HG03457 (cell line): ENCODE measurements around the gene EXOC7.

Experiments
- ATAC-seq: cut with Tn5 transposase; IDR thresholded peaks from one replicate; pipeline ENCODE4 v1.9.1; 2021; ENCODE audit warnings: moderate number of reproducible peaks; ENCODE audit not compliant: unreplicated experiment

Gene EXOC7

GRCh38 chr17:76138896-76139752, 35.5 kb upstream of the EXOC7 start:
- ATAC-seq = no peak

DNA sequence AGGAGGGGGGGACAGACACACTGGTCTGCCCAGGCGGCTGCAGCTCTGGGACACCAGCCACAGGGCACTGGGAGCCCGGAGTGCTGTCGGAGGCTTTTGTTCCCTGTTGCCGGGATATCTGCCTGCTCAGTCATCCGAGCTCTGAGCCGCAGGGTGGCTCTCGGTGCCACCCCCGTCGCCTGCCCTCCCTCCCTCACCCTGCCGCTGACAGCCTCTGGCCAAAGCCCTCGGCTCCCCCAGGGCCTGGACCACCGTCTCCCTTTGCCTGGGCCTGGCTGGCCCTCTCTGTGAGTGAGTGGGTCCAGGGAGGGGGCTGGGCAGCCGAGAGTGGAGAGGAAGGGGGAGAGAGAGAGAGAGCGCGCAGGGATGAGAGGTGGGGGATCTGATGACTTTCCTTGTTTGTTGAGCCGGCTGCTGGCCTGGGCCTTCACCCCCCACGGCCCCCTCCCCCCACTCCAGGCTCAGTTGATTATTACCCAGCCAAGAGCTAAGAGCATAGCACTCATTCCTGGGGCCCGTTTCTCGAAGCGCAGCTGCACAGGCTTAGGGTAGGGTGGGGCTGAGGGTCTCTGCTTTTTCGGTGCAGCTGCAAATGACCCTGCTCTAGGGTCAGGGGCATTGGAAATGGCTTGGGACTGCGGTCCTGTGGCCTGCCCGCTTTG, 34.8 kb upstream of the EXOC7 start:
- ATAC-seq = no peak

- no peak for ATAC-seq
Measured at GRCh38 chr17:76137351-76138233, 34.0 kb upstream of the EXOC7 start.

- ATAC-seq = no peak
Measured at GRCh38 chr17:76137001-76137350, 33.4 kb upstream of the EXOC7 start.

DNA sequence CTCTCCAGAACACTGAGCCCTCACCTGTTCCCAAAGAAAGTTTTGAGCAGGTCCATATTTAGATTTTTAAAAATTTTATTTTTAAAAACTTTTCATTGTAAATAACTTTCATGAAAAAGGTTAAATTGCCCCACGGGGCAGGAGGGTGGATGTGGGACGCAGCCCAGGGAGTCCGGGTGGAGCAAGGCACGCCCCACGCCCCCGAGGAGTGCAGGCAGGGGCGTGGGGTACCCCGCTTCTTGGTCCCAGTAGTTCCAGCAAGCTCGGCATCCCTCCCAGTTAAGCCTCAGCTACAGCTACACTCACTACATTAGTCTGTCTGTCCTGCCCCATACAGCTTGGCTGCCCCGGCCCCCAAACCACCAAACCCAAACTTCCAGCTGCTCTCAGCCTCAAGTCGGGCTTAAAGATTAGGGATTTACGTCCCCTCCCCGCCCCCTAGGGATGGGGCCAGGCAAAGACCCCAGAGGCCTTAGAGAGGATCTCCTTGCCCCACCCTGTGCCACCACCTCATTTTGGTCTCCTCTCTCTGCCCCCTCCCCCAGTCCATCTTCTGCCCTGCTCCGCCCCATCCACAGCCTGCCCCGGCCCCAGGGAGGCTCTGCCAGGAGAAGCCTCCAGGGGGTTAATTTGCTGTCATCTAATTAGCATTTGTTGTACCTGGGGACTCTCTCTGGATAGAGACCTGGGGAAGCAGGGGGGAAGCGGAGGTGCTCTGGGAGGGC, 32.9 kb upstream of the EXOC7 start:
- ATAC-seq = no peak

DNA sequence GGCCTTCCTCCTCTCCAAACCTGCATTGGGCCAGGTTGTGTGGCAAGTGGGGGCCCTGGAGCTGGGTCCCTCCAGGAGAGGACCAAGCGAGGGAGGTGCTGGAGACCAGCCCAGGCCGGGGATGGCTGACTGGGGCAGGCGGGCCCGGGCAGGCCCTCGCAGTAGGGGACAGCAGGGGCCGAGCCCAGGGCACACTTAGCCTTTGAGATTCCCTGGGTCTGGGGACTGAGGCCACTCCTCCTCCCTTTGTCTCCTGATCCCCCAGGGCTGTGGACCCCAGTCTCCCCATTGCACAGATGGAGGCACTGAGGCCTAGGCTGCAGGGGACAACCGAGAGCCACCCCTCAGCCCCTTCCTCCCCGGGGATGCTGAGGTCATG, 32.2 kb upstream of the EXOC7 start:
- no peak for ATAC-seq

DNA sequence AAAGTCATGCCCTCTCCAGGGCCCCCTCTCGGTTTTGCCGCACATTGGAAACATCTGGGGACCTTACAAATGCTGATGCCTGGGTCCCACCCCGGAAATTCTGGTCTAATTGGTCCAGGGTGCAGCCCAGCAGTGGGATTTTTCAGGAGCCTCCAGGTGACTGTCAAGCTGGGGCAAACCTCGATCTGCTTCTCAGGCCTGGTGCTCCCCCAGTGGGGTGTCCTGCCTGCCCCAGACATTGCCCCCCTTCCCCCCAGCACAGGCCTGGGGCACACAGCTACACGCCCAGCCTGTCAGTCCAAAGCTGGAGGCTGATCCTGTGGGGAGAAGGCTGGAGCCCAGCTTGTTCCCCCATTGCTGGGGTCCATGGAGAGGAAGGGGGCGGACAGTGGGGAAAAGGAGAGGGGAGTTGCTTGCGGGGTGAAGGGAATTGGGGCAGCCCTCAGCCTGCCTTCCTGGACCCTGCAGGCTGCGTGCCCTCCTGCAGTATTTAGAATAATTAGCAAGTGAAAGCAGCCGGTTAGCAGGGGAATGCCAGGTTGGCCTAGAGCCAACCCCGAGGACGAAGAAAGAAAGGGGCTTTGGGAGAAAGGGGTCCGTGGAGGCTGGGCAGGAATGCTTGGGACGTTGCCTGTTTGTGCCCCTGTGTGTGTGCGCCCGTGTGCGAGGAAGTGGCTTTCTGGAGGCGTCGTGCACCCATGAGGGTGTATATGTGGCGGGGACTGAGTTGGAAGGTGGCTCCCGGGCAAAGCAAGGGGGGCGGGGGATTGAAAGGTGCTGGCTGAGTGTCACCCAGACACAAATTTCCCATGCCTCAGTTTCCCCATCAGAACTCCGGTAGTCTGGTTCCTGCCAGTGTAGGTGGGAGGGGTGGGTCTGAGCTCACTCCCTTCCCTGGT, 31.6 kb upstream of the EXOC7 start:
- no peak for ATAC-seq

- ATAC-seq = no peak
Measured at GRCh38 chr17:76132574-76133338, 29.2 kb upstream of the EXOC7 start.

GRCh38 chr17:76131692-76132573, 28.3 kb upstream of the EXOC7 start:
- ATAC-seq = no peak

DNA sequence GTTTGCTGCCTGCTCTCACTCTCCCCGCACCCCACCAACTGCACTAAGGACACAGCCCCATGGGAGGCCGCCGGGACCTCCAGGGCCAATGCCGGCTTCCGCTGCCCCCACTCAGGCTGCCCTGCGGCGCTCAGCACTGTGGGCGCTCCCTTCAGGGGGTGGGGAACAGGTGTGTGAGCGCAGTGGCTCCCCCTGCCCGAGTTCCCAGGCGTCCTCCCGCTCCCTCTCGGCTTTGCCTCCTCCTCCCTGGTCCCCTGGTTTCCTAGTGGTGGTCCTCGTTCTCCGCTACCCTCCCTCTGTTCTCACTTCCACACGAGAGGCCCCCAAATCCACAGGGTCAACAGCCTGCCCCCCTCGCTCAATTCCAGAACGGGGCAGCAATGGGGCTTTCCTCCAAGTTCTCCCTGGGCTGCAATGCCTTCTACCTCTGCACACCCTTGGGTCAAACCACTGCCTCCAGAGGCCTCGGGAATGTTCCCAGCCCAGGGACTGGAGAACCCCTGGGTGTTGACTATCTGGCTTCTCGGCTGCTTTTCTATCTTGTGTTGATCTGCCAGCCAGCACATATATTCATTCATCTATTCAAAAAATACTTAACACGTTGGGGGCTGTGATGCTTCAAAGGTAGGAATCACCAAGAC, 27.6 kb upstream of the EXOC7 start:
- no peak for ATAC-seq

DNA sequence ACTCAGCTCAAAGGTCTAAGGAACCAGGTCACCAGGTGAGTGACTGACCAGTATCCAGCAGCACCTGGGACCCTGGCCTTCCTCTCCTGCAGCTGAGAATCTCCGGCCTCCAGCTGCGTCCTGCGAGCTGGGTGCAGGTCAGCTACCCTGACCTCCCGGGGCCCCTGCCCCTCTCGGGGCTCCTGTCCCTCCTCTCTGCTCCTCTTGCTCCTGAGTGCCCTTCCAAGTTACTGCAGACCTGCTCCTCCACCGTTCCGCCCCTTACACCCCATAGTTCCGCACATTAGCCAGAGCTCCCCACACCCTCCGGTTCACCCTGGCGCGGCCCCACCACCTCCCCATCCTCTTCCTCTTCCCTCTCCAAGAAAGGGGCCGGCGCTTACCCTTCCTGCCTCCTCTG, 26.9 kb upstream of the EXOC7 start:
- no peak for ATAC-seq

- no peak for ATAC-seq
Measured at GRCh38 chr17:76125922-76126321, 22.3 kb upstream of the EXOC7 start.

DNA sequence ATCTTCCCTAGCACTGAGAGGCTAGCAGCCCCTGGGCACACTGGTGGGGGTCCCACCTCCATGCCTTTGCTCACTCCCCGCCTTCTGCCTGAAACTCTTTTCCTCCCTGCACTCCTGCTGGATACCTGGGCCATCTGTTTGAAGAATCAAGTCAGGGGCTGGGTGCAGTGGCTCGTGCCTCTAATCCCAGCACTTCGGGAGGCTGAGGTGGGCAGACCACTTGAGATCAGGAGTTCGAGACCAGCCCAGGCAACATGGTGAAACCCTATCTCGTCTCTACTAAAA, 21.7 kb upstream of the EXOC7 start:
- no peak for ATAC-seq

DNA sequence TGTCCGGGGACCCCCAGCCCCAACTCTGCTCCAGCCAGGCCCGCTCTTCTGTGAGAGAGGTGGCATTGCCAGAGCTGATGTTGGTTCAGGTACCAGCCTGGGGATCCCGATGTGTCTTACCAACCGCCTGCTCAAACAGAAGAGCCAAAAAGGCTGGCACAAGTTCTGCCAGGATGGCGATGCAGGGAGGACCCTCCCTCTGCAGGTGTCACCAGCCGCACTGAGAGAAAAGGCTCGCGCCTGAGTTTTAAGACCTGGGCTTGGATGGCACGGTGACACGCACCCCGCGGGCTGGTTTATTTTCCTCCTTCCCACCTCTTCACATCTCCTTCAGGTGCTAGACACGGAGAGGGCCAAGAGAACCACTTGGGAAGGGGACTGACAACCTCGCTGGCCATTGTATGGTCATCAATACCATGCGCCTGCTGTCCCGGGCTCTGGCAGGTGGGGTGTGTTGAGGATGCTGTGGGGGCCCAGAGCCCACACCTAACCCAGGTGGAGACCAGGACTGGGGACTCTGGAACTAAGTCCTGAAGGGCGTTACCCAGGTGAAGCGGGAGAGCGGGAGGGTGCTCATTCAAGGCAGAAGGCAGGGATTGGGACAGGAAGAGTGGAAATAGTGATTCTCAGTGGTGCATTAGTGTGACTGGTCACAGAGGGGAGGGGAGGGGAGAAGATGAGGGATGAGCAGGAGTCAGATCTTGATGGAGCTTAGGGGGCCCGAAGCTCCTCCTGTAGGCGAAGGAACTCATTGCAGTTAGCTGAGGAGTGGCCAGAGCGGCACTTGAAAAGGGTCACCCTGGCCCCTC, 21.2 kb upstream of the EXOC7 start:
- no peak for ATAC-seq

DNA sequence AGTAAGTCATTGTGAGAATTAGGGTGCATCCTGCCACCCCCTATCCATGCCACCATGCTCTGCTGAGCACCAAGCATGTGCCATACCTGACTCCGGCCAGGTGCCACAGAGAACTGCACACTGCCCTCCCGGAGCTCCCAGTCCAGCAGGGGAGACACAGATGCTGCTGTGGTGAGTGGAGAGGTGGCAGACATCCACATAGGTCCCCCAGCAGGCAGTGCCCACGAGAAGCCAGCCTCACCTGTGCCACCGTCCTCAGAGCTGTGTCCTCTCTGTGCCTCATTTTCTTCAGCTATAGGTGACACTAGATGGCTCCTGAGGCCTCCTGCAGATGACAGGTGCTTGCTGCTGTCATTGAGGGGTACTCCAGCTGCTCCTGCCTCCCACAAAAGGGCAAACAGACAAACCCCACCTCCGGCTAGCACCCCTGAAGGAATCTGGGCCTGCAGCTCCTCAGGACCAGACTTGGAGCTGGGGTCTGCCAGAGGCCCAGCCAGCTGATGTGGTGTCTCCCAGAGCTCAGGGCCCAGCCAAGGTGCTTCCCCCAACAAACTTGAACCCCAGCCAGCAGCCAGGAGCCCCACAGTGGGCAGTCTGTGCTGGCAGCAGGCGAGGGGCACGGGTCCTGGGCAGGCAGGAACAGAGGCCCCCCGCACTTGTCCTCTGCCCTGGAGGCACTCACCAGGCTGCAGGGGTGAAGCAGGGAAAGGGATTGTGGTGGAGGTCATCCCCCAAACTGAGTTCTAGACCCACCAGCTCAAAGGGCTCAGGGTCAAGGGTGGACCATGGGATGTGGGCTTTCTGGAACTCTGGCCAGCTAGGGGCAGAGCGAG, 20.4 kb upstream of the EXOC7 start:
- ATAC-seq = no peak

GRCh38 chr17:76123191-76123499, 19.6 kb upstream of the EXOC7 start:
- ATAC-seq = no peak
